K562 (cell line): Measurements from ENCODE around the gene TAS2R4. TPM values are rescaled to one million over a fixed set of nuclear protein-coding genes. Genes with fewer than 3 reads are reported as not detected.
A peak's percentile ranks its signal among the peaks of the same experiment; 100 is the strongest.

Source experiments
- CHD2 ChIP-seq: IDR thresholded peaks from 2 replicates; pipeline ENCODE4 v1.6.1; 2011; ENCODE audit warnings: low read depth, low read length
- E4F1 ChIP-seq: fragments of 250-450 bp; sonication (Bioruptor Pico); IDR thresholded peaks from 2 replicates; pipeline ENCODE4 v1.5.0; 2021; ENCODE audit warnings: mild to moderate bottlenecking, borderline replicate concordance
- NR0B1 ChIP-seq: fragments of 450-650 bp; IDR thresholded peaks from one replicate; pipeline ENCODE4 v1.6.1; 2018; ENCODE audit warnings: mild to moderate bottlenecking, moderate library complexity; ENCODE audit not compliant: partially characterized antibody
- PATZ1 ChIP-seq: fragments of 250-450 bp; sonication (Bioruptor Pico); IDR thresholded peaks from 2 replicates; pipeline ENCODE4 v1.5.0; 2020; ENCODE audit warnings: mild to moderate bottlenecking, borderline replicate concordance
- PHB ChIP-seq: fragments of 250-450 bp; sonication (Bioruptor Pico); IDR thresholded peaks from 2 replicates; pipeline ENCODE4 v1.5.0; 2021
- POLR2B ChIP-seq: fragments of 450-650 bp; IDR thresholded peaks from 2 replicates; pipeline ENCODE4 v1.6.1; 2018; ENCODE audit warnings: low read depth; ENCODE audit not compliant: partially characterized antibody
- RHOXF2B ChIP-seq: fragments of 250-450 bp; sonication (Bioruptor Pico); conservative IDR thresholded peaks from 2 replicates; pipeline ENCODE4 v1.5.1; 2021
- RREB1 ChIP-seq: fragments of 250-450 bp; sonication (Bioruptor Pico); IDR thresholded peaks from 2 replicates; pipeline ENCODE4 v1.4.0; 2020
- SMAD4 ChIP-seq: fragments of 250-450 bp; sonication (Bioruptor Pico); conservative IDR thresholded peaks from 2 replicates; pipeline ENCODE4 v1.8.0; 2021; ENCODE audit warnings: inconsistent platforms, mild to moderate bottlenecking, moderate library complexity
- SNIP1 ChIP-seq: fragments of 450-650 bp; IDR thresholded peaks from 2 replicates; pipeline ENCODE4 v1.7.1; 2017; ENCODE audit warnings: low read depth, mild to moderate bottlenecking
- TAL1 ChIP-seq: fragments of 450-650 bp; IDR thresholded peaks from 2 replicates; pipeline ENCODE4 v1.6.1; 2016; ENCODE audit warnings: mild to moderate bottlenecking
- ZNF197 ChIP-seq: fragments of 200-800 bp; sonication (Bioruptor generic); IDR thresholded peaks from 2 replicates; pipeline ENCODE4 v1.6.1; 2016; ENCODE audit warnings: low read depth, missing genetic modification characterization, missing compliant biosample characterization
- ZNF589 ChIP-seq: fragments of 200-800 bp; sonication (Bioruptor generic); IDR thresholded peaks from 2 replicates; pipeline ENCODE4 v1.6.1; 2016; ENCODE audit warnings: low read depth, missing genetic modification characterization, missing compliant biosample characterization
- ZNF644 ChIP-seq: fragments of 200-800 bp; sonication (Bioruptor generic); IDR thresholded peaks from 2 replicates; pipeline ENCODE4 v1.6.1; 2016; ENCODE audit warnings: low read depth, missing genetic modification characterization, missing compliant biosample characterization
- ZNF76 ChIP-seq: fragments of 250-450 bp; sonication (Bioruptor Pico); IDR thresholded peaks from 2 replicates; pipeline ENCODE4 v1.4.0; 2020; ENCODE audit warnings: mild to moderate bottlenecking, moderate library complexity, borderline replicate concordance
- polyA plus RNA-seq, 8 experiments: library from polyadenylated mRNA; depleted of rRNA in 4 of 8; stranded (reverse) in 5 of 8; unstranded in 3 of 8; fragments of >200 nt; fragmentation: Nextera tagmentation in 2 of 8; fragmentation: Illumina TruSeq in 1 of 8; extraction: Ambion mirVana in 2 of 8; extraction: Trizol in 1 of 8; gene quantifications; 2 replicates each; pipeline versions ENCODE4 v1.2.1 to v1.2.3, GENCODE V29; 2011 to 2014; ENCODE audit warnings: inconsistent platforms in 1 of 8, missing spikeins in 1 of 8
- total RNA-seq, 7 experiments: library from RNA; depleted of rRNA in 6 of 7; stranded (reverse); fragments of >200 nt in 6 of 7; fragmentation: Illumina TruSeq in 2 of 7; extraction: Trizol in 2 of 7; gene quantifications; 2 replicates each; pipeline versions ENCODE4 v1.2.1 to v1.2.3, GENCODE V29; 2011 to 2021; ENCODE audit warnings: low replicate concordance in 1 of 7

Gene TAS2R4
- total and polyA plus RNA-seq, 9 of the 15 experiments (the other 6 are each of a cell fraction or from before 2014, with no cell fraction given): 0.04 to 2.1 (median 0.68) TPM

GRCh38 chr7:141737836-141738591 lies 38.5 kb upstream of the TAS2R4 start, which contains the start of gene SSBP1 (continued):
- TF ChIP-seq E4F1 (CRISPR knock-in tag): no peak
- no peak for TF ChIP-seq NR0B1
- TF ChIP-seq POLR2B: peak; percentile 99
- TF ChIP-seq ZNF76 (CRISPR knock-in tag): peak; percentile 89
- TF ChIP-seq TAL1: peak; percentile 33; the same call in 1 of the 2 replicates
- peak; percentile 75 for TF ChIP-seq SMAD4 (CRISPR knock-in tag)
- TF ChIP-seq RHOXF2B (CRISPR knock-in tag): no peak
- peak; percentile 96 for TF ChIP-seq ZNF644 (tag)
- TF ChIP-seq PATZ1 (CRISPR knock-in tag): no peak
- peak; percentile 84; the same call in 1 of the 2 replicates for TF ChIP-seq PHB (CRISPR knock-in tag)
- peak; percentile 66; the same call in 1 of the 2 replicates for TF ChIP-seq SNIP1
- peak; percentile 78; the same call in 1 of the 2 replicates for TF ChIP-seq RREB1
- TF ChIP-seq CHD2: peak; percentile 61; the same call in 1 of the 2 replicates
- TF ChIP-seq ZNF197 (CRISPR knock-in tag): 0 out of 2 replicates have a peak, but pooled peaks have one; percentile 64
- TF ChIP-seq ZNF589 (CRISPR knock-in tag): peak; percentile 70
